ENCODE results near the gene ACP6.
"Not testable (repeated sequence)": the region's sequence is repeated elsewhere in the genome, so short reads cannot be mapped to it uniquely, and the experiment has no call there.

Gene ACP6

DNA sequence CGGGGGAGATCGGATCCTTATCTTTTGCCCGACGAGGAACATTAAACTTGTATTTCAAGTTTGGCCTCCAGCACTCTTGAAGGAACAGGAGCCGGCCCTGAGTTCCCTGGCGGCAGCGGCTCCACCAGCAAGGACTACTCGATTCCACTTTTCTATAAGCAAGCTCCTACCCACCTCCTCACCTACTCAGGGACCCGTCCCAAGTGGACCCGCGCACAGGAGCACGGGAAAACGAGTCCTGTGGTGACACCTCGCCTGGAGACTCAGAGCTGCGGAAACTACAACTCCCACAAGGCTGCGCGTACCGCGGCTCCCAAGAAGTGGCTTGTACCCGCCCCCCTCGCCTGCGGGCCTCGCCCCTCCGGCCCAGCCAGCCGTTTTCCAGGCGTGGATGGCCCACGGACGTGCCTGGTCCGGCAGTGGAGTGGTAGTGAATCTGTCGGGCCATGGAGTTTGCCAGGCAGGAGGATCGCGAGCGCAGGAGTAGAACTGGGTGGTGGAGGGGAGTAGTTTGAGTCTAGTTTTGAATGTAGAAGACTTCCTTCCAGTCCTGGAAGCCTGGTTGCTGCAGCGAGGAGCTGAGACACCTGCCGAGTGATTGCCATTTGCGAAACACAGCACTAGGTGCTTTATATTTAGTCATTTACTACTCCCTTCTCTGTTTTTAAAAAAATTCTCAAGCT is at the start of gene ACP6:
ACP6 (minus strand) TSS at position 206 of the 683 bp plus-strand sequence. CDS start 476 bp downstream, outside the sequence.
- FAIRE-seq = peak; percentile 96

DNA sequence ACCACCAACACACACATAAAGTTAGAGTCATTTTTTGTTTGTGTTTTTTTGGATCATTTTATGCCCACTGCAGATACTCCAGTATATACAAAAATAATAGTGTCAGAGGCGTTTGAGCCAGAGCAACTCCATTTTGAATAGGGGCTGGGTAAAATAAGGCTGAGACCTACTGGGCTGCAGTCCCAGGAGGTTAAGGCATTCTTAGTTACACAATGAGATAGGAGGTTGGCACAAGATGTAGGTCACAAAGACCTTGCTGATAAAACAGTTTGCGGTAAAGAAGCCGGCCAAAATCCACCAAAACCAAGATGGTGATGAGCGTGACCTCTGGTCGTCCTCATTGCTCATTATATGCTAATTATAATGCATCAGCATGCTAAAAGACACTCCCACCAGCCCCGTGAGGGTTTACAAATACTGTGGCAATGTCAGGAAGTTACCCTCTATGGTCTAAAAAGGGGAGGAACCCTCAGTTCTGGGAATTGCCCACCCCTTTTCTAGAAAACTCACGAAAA is 49.4 kb upstream of the ACP6 start:
- FAIRE-seq = no peak

GRCh38 chr1:147719029-147719698 is 48.8 kb upstream of the ACP6 start:
- no peak for FAIRE-seq

DNA sequence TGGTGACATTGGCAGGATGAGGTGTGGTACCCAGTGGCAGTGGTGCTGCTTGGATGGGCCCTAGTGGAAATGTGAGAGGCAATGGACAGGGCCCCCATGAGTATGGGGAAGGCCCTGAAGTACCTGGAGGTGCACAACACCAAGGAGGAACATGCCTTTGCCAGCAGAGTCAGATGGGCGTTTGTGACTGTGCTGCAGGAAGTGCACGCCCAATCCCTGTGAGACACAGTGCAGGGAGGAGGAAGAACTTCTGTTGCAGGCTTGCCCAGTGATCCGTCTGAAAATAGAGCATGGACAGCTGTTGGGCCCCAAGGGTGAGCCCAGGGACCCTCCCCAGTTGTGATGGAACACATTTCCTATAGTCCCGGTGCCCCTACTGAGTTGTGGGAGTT is 47.4 kb upstream of the ACP6 start:
- no peak for FAIRE-seq

GRCh38 chr1:147717051-147717705 is 46.9 kb upstream of the ACP6 start:
- no peak for FAIRE-seq

GRCh38 chr1:147712605-147713004 is 42.3 kb upstream of the ACP6 start:
- FAIRE-seq = no peak

GRCh38 chr1:147700042-147701006 is 30.0 kb upstream of the ACP6 start:
- peak; percentile 69 for FAIRE-seq

DNA sequence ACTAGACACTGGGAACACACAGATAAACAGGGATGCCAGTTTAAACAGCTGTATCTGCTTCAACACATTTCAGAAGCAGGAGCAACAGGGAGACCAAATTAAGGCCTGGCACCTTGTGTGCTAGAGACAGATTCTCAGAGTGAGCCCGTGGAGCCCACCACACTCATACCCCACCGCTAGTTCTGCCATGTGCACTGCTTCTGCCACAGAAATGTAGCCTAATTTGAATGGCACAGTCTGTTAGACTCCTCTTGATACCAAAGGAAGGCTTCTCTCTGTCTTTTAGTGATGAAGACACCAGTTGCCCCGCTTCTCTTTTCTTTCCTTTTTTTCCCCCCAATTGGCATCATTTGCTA is 29.3 kb upstream of the ACP6 start:
- no peak for FAIRE-seq

DNA sequence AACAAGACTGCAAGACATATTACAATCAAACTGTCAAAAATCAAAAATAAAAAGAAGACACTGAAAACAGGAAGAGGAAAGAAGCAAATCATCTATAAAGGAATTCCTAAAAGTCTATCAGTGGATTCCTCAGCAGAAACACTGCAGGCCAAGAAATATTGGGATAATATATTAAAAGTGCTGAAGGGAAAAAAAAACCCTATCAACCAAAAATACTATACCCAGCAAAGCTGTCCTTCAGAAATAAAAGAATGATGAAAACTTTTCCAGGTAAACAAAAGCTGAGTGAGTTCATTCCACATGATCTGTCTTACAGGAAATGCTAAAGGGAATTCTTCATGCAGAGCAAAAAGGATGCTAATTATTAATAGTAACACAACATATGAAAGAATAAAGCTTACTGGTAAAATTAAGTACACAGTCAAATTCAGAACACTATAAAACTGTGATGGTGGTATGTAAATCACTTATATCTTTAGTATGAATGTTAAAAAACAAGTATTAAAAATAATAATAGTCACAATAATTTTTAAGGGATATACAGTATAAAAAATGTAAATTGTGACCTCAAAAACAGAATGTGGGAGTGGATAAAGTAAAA is 12.9 kb upstream of the ACP6 start:
- FAIRE-seq = peak; percentile 73

DNA sequence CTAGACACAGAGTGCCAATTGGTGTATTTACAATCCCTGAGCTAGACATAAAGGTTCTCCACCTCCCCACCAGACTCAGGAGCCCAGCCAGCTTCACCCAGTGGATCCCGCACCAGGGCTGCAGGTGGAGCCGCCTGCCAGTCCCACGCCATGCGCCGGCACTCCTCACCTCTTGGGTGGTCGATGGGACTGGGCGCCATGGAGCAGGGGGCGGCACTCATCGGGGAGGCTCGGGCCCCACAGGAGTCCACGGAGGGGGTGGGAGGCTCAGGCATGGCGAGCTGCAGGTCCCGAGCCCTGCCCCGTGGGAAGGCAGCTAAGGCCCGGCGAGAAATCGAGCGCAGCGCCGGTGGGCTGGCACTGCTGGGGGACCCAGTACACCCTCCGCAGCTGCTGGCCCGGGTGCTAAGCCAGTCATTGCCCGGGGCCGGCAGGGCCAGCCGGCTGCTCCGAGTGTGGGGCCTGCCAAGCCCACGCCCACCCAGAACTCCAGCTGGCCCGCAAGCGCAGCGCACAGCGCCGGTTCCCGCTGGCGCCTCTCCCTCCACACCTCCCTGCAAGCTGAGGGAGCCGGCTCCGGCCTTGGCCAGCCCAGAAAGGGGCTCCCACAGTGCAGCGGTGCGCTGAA is 10.4 kb upstream of the ACP6 start:
- not testable (repeated sequence) for FAIRE-seq

DNA sequence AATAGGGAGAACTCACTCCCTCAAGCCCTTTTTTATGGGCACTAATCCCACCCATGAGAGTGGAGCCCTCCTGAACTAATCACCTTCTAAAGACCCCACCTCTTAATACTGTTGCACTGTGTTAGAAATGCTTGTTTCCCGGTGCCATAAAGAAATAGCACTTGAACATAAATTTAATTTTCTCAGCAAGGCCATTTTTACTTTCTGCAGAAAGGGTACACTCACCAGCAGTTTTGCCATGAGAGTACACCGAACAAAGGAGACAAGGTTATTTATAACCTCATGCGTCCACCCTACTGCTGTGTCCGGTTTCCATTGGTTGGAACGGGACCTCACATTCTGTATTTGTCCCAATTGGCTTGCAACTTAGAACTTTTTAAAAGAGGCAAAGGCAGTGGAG is 7.4 kb upstream of the ACP6 start:
- FAIRE-seq = not testable (repeated sequence)

GRCh38 chr1:147676311-147677085 is 6.2 kb upstream of the ACP6 start:
- no peak for FAIRE-seq

DNA sequence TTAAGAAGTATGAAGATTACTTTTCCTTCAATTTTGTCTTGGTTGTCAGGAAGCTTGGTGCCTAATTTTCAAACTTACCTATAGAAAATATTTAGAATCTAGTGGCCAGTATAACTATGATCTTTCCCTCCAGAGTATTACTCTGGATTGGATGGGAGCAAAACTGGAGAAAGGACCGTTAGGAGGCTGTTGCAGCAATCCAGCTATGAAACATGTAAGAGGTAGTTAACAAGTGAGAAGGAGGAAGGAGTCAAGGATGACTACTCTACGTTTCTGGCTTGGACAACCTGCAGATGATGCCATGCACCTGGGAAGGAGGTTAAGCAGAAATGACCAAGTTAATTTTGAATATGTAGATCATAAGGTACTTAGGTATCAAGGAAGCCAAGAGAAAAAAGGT is 3.5 kb upstream of the ACP6 start:
- no peak for FAIRE-seq

DNA sequence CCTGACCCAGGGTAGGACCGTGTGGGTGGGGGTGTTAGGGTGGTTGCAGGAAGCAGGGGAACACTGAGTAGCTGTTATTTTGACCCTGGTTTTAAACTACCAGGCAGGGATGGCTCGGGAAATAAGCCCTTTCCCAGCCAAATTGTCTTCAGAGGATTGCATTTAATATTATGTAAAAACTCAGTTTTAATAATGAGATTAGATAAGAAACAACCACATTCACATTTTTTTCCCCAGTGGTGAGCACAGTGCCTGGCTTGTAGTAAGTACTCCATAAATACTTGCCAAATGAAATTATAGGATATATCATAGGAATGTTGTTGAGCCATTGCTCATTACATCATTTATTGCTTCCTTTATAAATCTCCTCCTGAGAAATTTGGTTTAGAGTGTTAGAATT is 3.1 kb upstream of the ACP6 start:
- no peak for FAIRE-seq

- FAIRE-seq = no peak
Measured at GRCh38 chr1:147669469-147670318, 630 bp downstream of the ACP6 start.

DNA sequence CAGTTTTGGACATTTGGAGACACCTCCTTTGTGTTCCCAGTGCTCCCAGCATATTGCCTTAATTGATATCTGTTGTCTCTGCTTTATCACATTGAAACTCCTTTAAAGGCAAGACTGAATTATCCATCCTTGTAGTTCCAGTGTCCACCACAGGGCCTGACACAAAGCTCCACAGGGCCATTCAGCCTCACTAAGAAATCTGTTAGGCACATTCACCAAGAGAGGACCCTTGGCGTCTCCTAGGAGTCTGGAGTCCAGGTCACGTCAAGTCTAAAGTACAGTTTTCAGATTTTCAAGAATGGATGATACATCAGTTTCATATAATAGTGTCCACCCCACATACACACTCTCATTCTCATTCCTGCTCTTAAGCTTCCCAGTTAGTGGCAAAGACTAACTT is 4.8 kb downstream of the ACP6 start:
- FAIRE-seq = peak; percentile 80

DNA sequence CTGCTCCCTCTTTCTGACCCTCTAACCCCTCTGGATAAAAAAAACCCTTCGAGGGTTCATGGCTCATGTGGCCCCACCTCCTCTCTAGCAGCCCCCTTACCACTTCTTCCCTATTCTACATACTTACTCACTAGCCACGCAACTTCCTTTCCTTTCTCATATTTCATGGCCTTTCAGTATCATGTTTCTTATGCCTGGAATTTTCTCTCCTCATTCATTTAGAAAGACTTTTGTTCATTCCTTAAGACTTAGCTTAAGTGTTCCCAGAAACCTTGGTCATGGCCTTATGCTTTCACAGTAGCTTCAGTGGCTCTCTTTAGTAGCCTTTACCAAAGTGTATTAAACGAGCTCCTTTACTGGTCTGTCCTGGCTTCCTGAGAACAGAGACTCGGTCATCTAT is 6.1 kb downstream of the ACP6 start:
- FAIRE-seq = no peak

GRCh38 chr1:147654511-147654910 is 15.8 kb downstream of the ACP6 start:
- no peak for FAIRE-seq

- FAIRE-seq = no peak
Measured at GRCh38 chr1:147652306-147652705, 18.0 kb downstream of the ACP6 start.

DNA sequence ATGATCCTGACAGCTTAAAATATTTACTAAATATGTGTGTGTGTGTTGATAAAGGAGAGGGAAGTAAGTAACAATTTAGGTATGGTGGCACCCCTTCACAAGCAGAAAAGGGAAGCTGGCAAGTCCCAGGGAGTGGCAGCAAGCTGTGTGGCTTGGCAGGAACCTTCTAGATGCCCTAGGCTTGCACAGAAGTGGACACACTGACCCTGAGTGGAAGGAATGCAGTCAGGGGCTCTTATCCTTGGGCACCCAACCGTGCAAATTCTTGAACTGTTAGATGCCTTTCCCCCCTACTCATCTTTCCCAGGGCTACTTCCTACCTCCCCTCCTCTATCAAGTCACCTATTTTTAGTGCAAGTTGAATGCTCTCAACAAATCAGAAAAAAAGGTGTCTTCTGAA is 18.9 kb downstream of the ACP6 start:
- no peak for FAIRE-seq
